Gastrocnemius medialis (tissue), 4 donors: ENCODE measurements around the gene TRIM14.

Experiments used
- CTCF ChIP-seq, 5 experiments: fragments of 450-650 bp in 3 of 5; fragments of 200-600 bp in 2 of 5; sonication (generic) in 2 of 5; IDR thresholded peaks in 4 of 5; conservative IDR thresholded peaks in 1 of 5; 1 replicate in 4 of 5; 2 replicates in 1 of 5; pipeline ENCODE4 v1.5.1; 2016 to 2019; ENCODE audit warnings: antibody characterized with exemption in 5 of 5, mild to moderate bottlenecking in 3 of 5, moderate library complexity in 3 of 5
- POLR2A ChIP-seq, 2 donors: fragments of 450-650 bp; IDR thresholded peaks; one replicate each; pipeline ENCODE4 v1.6.1; 2017; ENCODE audit warnings: antibody characterized with exemption in 2 of 2, mild to moderate bottlenecking in 2 of 2, moderate library complexity in 2 of 2

- TF ChIP-seq CTCF (IDR thresholded peaks at IDR 0.05 in 4 of 5, conservative IDR thresholded peaks at IDR 0.05 in 1 of 5) (no peak), POLR2A (IDR thresholded peaks at IDR 0.05) (no peak)
Measured at GRCh38 chr9:98099346-98099745, 19.7 kb downstream of the TRIM14 start.
